IMR-90 (cell line): Measurements from ENCODE around the gene IL21. TPM values are rescaled to one million over a fixed set of nuclear protein-coding genes. Genes with fewer than 3 reads are reported as not detected.

ENCODE experiments used
- ATAC-seq: fragments of 200-7000 bp; cut with Tn5 transposase; 2 replicates; pipeline ENCODE4 v1.9.1; 2020; ENCODE audit warnings: low read depth, mild to moderate bottlenecking, moderate library complexity
- BruUV-seq: library from RNA; stranded (reverse); fragments of 400-500 nt; replicated peaks from 2 replicates; lab custom pipeline; 2021; lab: Mats Ljungman, UMichigan
- CTCF ChIA-PET: fragments of 300-600 bp; formaldehyde crosslinking; extraction: SDS; loops from one replicate; lab custom pipeline; 2021; ENCODE audit warnings: antibody characterized with exemption; lab: Yijun Ruan, JAX
- POLR2A ChIA-PET: fragments of 300-600 bp; sonication (Branson Sonifier 250); formaldehyde crosslinking; loops from one replicate; lab custom pipeline; 2022; ENCODE audit warnings: antibody characterized with exemption; ENCODE audit not compliant: unreplicated experiment; lab: Charles Lee
- DNase-seq: peaks from one replicate; pipeline ENCODE4 v3.0.0; 2013
- H2AFZ ChIP-seq: replicated peaks from 2 replicates; pipeline ENCODE3; 2013; ENCODE audit warnings: low read length, mild to moderate bottlenecking; ENCODE audit not compliant: poor library complexity
- H2AK5ac ChIP-seq: 2 replicates; pipeline ENCODE4 v1.6.1; 2013; ENCODE audit warnings: low read depth, low read length, inconsistent platforms
- H2AK9ac ChIP-seq: replicated peaks from 2 replicates; pipeline ENCODE3; 2013; ENCODE audit warnings: mild to moderate bottlenecking, low read depth, low read length, moderate library complexity; ENCODE audit not compliant: poor library complexity
- H2BK120ac ChIP-seq: 2 replicates; pipeline ENCODE4 v1.6.1; 2013; ENCODE audit warnings: low read depth, low read length, inconsistent platforms
- H2BK15ac ChIP-seq: 3 replicates; pipeline ENCODE4 v1.6.1; 2013; ENCODE audit warnings: low read depth, low read length, inconsistent platforms
- H2BK20ac ChIP-seq: 2 replicates; pipeline ENCODE4 v1.6.1; 2013; ENCODE audit warnings: low read depth, mild to moderate bottlenecking, inconsistent platforms, low read length, moderate library complexity
- H2BK5ac ChIP-seq: 2 replicates; pipeline ENCODE4 v1.6.1; 2013; ENCODE audit warnings: mild to moderate bottlenecking, low read depth, low read length, inconsistent platforms; ENCODE audit not compliant: poor library complexity, severe bottlenecking
- H3K14ac ChIP-seq: replicated peaks from 2 replicates; pipeline ENCODE4 v1.6.1; 2013; ENCODE audit warnings: low read depth, low read length, inconsistent platforms
- H3K18ac ChIP-seq: 2 replicates; pipeline ENCODE4 v1.6.1; 2013; ENCODE audit warnings: low read depth, low read length, control low read depth
- H3K23ac ChIP-seq: 2 replicates; pipeline ENCODE4 v1.6.1; 2013; ENCODE audit warnings: low read depth, low read length, inconsistent platforms
- H3K27ac ChIP-seq: 2 replicates; pipeline ENCODE4 v1.5.1; 2013; ENCODE audit warnings: mild to moderate bottlenecking, control low read depth, low read length; ENCODE audit not compliant: insufficient read depth
- H3K27me3 ChIP-seq: 2 replicates; pipeline ENCODE4 v1.6.1; 2013; ENCODE audit warnings: low read length; ENCODE audit not compliant: control insufficient read depth, insufficient read depth
- H3K36me3 ChIP-seq: 2 replicates; pipeline ENCODE4 v1.6.1; 2013; ENCODE audit warnings: low read length, mixed read lengths; ENCODE audit not compliant: control insufficient read depth, insufficient read depth
- H3K4ac ChIP-seq: 2 replicates; pipeline ENCODE4 v1.6.1; 2013; ENCODE audit warnings: low read depth, low read length, inconsistent platforms
- H3K4me1 ChIP-seq: 2 replicates; pipeline ENCODE4 v1.6.1; 2013; ENCODE audit warnings: low read length, mixed read lengths; ENCODE audit not compliant: control insufficient read depth, insufficient read depth
- H3K4me2 ChIP-seq: 2 replicates; pipeline ENCODE4 v1.6.1; 2013; ENCODE audit warnings: low read depth, mild to moderate bottlenecking, control low read depth, low read length, moderate library complexity
- H3K4me3 ChIP-seq: 2 replicates; pipeline ENCODE4 v1.5.1; 2013; ENCODE audit warnings: low read depth, mild to moderate bottlenecking, control low read depth, low read length, moderate library complexity; ENCODE audit not compliant: insufficient read depth
- H3K56ac ChIP-seq: 2 replicates; pipeline ENCODE4 v1.6.1; 2013; ENCODE audit warnings: low read length, inconsistent platforms; ENCODE audit not compliant: insufficient read depth; ENCODE audit errors: extremely low read depth
- H3K79me1 ChIP-seq, 2 experiments: 2 replicates each; pipeline ENCODE4 v1.6.1; 2013; ENCODE audit warnings: low read length in 2 of 2, inconsistent platforms in 1 of 2, low read depth in 1 of 2
- H3K9ac ChIP-seq: 2 replicates; pipeline ENCODE4 v1.6.1; 2013; ENCODE audit warnings: low read depth, low read length, control low read depth
- H3K9me1 ChIP-seq: 2 replicates; pipeline ENCODE4 v1.6.1; 2013; ENCODE audit warnings: low read length, inconsistent platforms; ENCODE audit not compliant: insufficient read depth
- H3K9me3 ChIP-seq: 2 replicates; pipeline ENCODE4 v1.6.1; 2013; ENCODE audit warnings: low read length; ENCODE audit not compliant: control insufficient read depth, insufficient read depth
- H4K20me1 ChIP-seq: 2 replicates; pipeline ENCODE4 v1.6.1; 2013; ENCODE audit warnings: low read length, inconsistent platforms; ENCODE audit not compliant: insufficient read depth
- H4K5ac ChIP-seq: 2 replicates; pipeline ENCODE4 v1.6.1; 2013; ENCODE audit warnings: mild to moderate bottlenecking, low read depth, low read length, control low read depth
- H4K8ac ChIP-seq, 2 experiments: 2 replicates each; pipeline ENCODE4 v1.6.1; 2013; ENCODE audit warnings: low read depth in 2 of 2, low read length in 2 of 2, control low read depth in 1 of 2, inconsistent platforms in 1 of 2
- H4K91ac ChIP-seq: 2 replicates; pipeline ENCODE4 v1.6.1; 2013; ENCODE audit warnings: low read depth, low read length, inconsistent platforms; ENCODE audit not compliant: insufficient read depth
- FOS ChIP-seq: fragments of 150-350 bp; IDR thresholded peaks from 2 replicates; pipeline ENCODE4 v1.6.1; 2016; ENCODE audit warnings: low read depth, low read length
- MXI1 ChIP-seq: IDR thresholded peaks from 2 replicates; pipeline ENCODE4 v1.6.1; 2012; ENCODE audit warnings: low read depth, mild to moderate bottlenecking, low read length, moderate library complexity, borderline replicate concordance
- WGBS, 2 experiments: methylation state at CpG; one replicate each; pipeline versions ENCODE4 v1.1.5 to v1.1.7; 2013; ENCODE audit warnings: missing lambda C conversion rate in 2 of 2; ENCODE audit not compliant: insufficient read length in 1 of 2; ENCODE audit errors: extremely low coverage in 2 of 2; 5-methylcytosine and 5-hydroxymethylcytosine counted together
- dilution Hi-C: fragments of 300-500 bp; cut with HindIII; formaldehyde crosslinking; loops from one replicate; pipeline ENCODE4 v1.14.3; 2018; ENCODE audit warnings: low sequenced_read_pairs; ENCODE audit not compliant: unreplicated experiment
- in situ Hi-C: fragments of 300-500 bp; cut with MboI; formaldehyde crosslinking; loops from 3 replicates; pipeline ENCODE4 v1.14.3; 2019; ENCODE audit warnings: low sequenced_read_pairs, inconsistent platforms, mixed read lengths
- intact Hi-C: fragments of 100-400 bp; cut with micrococcal nuclease; formaldehyde crosslinking; loops from 2 replicates; pipeline ENCODE4 v1.10.0; 2022
- polyA plus RNA-seq, 3 experiments: library from polyadenylated mRNA; depleted of rRNA; stranded (reverse); fragments of >200 nt; gene quantifications; 2 replicates each; pipeline ENCODE4 v1.2.3, GENCODE V29; 2012; ENCODE audit warnings: low replicate concordance in 1 of 3
- total RNA-seq: library from RNA; depleted of rRNA; stranded (reverse); fragments of >200 nt; gene quantifications from 2 replicates; pipeline ENCODE4 v1.2.3, GENCODE V29; 2012

The IL21 gene
- total and polyA plus RNA-seq, 2 of the 4 experiments (the other 2 are of a cell fraction) = not detected

DNA sequence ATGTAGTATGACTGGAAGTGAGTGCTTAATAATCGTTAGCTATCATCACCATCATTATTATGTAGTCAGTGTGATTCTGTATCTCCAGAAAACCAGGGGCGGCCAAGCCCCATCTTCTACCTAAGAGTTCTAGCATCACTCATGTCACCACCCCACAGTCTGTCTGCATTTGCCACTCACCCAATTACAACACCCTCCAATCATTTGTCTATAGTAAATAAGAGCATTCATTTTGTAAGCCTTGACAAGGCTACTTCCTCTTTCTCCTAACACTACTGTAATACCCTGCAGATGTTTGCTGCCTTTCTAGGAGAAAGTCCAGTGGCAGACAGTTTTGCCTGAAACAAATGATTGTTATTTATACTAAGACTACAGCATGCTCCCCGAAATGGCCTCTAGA lies 15.8 kb upstream of the IL21 start:
- Histone ChIP-seq H3K27ac (no peak overlapping the region), H4K8ac (no peak overlapping the region), H4K91ac (no peak overlapping the region), H3K56ac (no peak overlapping the region), H2BK15ac (no peak overlapping the region), H4K5ac (no peak overlapping the region), H3K4ac (no peak overlapping the region), H2BK5ac (no peak overlapping the region), H3K9me3 (no peaks in the 10 kb centered on the region), H3K14ac (no peak overlapping the region), H2AK5ac (no peak overlapping the region), H4K20me1 (no peaks in the 10 kb centered on the region), H3K27me3 (peaks cover 11% of the 10 kb centered on the region), H3K9ac (no peak overlapping the region), H3K4me3 (no peak overlapping the region), H2BK120ac (no peak overlapping the region), H3K36me3 (no peaks in the 10 kb centered on the region), H3K9me1 (no peaks in the 10 kb centered on the region), H2AFZ (no peak overlapping the region), H2BK20ac (no peak overlapping the region), H3K4me2 (no peak overlapping the region), H3K23ac (no peak overlapping the region), H3K4me1 (no peaks in the 10 kb centered on the region), H3K18ac (no peak overlapping the region), H3K79me1 (no peaks in the 10 kb centered on the region), H2AK9ac (no peak overlapping the region)
- in situ Hi-C loops = no loop called here
- no TSS peak for BruUV-seq
- intact Hi-C loops = no loop called here
- ChIA-PET POLR2A (no interaction called here), CTCF (no interaction called here)
- ATAC-seq = no peak
- no peak for DNase-seq
- dilution Hi-C loops = no loop called here
- no CpG with 5 or more reads among the region's 3 CpGs for WGBS, 2 experiments
- TF ChIP-seq FOS = no peak
- no peak for TF ChIP-seq MXI1
